Left forelimb (tissue), 1 donor: ENCODE measurements around the gene ZNF878.
"Not testable (repeated sequence)": the region's sequence is repeated elsewhere in the genome, so short reads cannot be mapped to it uniquely, and the experiment has no call there.

Source experiments
- DNase-seq: peaks from one replicate; pipeline ENCODE4 v3.0.0-alpha.2; 2018; ENCODE audit warnings: low spot score

The ZNF878 gene

DNA sequence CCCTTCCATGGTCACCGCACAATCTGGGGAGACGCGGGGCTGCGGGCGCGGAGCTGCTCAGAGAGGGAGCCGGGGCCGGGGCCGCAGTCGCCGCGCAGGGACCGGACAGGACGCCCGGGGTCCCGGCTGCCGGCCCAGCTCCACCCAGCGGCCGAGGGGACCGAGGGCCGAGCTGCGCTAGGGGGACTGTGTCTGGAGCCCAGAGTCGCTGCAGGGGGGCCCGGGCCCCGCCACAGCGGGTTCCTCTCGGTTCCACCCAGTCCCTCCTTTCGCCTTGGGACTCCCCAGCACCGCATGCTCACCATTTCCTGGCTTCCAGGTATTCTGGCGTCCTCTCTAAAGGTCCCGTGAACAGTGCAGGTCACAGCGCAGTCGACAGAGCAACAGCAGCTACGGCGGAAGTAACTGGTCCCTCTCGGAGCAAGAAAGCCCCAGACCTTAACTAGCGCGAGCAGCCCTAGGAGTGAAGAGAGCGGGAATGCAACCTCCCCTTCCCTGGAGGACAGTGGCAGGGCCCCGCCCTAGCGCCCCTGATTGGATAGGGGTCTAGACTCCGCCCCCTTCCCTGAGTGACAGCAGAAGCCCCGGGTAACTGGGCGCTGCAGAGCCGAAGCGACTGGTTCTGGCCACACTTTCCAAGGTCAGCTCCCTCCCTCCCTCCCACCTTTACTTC lies at the start of gene ZNF878:
Gene ZNF878 (minus strand): TSS at position 465 of the 673 bp plus-strand sequence. CDS start 160 bp downstream, at position 305.
- DNase-seq, result peak; percentile 89

GRCh38 chr19:12098040-12098439 lies 45.3 kb upstream of the ZNF878 start:
- no peak for DNase-seq

- DNase-seq, result no peak
Measured at GRCh38 chr19:12095111-12095790, 42.5 kb upstream of the ZNF878 start.

DNA sequence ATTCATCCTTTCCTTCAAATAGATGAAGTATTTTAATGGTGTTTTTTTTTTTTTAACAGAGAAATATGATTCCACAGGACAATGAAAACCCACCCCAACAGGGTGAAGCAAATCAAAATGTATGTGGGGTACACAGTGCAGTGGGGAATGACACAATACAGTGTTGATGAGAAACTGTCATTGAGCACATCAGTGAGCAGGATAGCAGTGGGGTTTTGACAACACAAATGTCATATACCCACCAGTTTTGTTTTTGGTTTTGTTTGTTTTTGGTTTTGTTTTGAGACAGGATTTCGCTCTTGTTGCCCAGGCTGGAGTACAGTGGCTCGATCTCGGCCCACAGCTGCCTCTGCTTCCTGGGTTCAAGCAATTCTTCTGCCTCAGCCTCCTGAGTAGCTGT lies 41.0 kb upstream of the ZNF878 start:
- no peak for DNase-seq

GRCh38 chr19:12092956-12093355 lies 40.2 kb upstream of the ZNF878 start:
- DNase-seq, result no peak

DNA sequence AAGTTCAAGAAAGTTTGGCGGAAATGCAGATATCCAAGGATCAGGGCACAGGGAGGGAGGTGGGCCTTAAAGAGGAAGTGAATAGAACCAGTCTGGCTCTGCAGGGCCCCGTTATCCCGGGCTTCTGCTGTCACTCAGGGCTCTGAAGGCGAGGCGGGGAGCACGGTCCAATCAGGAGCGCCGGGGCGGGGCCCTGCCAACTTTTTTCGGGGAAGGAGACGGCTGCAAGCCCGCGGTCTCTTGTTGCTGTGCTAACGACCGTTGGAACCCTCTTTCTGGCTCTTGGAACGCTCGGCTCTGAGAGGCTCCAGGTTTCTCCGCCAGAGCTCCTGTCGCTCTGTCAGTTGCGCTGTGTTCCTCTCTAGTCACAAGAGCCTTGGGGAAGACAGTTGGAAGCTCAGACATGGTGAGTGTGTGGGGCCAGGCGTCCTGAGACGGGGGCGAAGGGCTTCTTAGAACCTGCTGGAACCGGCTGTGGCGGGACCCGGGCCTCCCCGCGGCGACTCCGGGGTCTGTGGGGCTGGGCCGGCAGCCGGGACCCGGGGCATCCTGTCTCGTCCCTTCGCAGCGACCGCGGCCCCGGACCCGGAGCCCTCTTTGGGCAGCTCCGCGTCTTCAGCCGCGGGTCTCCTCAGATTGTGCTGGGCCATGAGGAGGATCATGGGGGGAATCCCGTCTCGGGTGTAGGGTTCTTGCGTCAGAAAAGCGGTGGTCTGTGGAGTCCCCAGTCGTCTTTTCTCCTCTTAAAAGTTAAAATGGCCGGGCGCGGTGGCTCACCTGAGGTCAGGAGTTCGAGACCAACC lies 39.5 kb upstream of the ZNF878 start:
- peak; percentile 95 for DNase-seq

GRCh38 chr19:12090807-12091206 lies 38.0 kb upstream of the ZNF878 start:
- peak; percentile 77 for DNase-seq

- no peak for DNase-seq
Measured at GRCh38 chr19:12085074-12085818, 32.5 kb upstream of the ZNF878 start.

GRCh38 chr19:12083336-12083735 lies 30.6 kb upstream of the ZNF878 start:
- not testable (repeated sequence) for DNase-seq

GRCh38 chr19:12077375-12077774 lies 24.6 kb upstream of the ZNF878 start:
- no peak for DNase-seq

- DNase-seq, result not testable (repeated sequence)
Measured at GRCh38 chr19:12076331-12076730, 23.6 kb upstream of the ZNF878 start.

DNA sequence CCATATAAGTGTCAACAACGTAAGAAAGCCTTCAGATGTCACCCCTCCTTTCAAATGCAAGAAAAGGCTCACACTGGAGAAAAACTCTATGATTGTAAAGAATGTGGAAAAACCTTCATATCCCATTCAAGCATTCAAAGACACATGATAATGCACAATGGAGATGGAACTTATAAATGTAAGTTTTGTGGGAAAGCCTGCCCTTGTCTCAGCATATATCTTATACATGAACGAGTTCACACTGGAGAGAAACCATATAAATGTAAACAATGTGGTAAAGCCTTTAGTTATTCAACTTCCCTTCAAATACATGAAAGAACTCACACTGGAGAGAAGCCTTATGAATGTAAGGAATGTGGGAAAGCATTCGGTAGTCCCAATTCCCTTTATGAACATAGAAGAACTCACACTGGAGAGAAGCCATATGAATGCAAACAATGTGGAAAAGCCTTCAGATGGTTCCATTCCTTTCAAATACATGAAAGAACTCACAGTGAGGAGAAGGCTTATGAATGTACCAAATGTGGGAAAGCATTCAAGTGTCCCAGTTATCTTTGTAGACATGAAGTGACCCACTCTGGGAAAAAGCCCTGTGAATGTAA lies 22.9 kb upstream of the ZNF878 start:
- DNase-seq, result no peak

- peak; percentile 96 for DNase-seq
Measured at GRCh38 chr19:12064590-12065538, 12.1 kb upstream of the ZNF878 start, which contains the start of gene ZNF844. Gene ZNF844, plus strand, starts transcription at chr19:12064731. Its CDS starts 143 bp downstream, at chr19:12064874.

GRCh38 chr19:12055784-12056183 lies 3.0 kb upstream of the ZNF878 start:
- DNase-seq, result no peak

GRCh38 chr19:12052091-12052496 lies 667 bp downstream of the ZNF878 start:
- no peak for DNase-seq

DNA sequence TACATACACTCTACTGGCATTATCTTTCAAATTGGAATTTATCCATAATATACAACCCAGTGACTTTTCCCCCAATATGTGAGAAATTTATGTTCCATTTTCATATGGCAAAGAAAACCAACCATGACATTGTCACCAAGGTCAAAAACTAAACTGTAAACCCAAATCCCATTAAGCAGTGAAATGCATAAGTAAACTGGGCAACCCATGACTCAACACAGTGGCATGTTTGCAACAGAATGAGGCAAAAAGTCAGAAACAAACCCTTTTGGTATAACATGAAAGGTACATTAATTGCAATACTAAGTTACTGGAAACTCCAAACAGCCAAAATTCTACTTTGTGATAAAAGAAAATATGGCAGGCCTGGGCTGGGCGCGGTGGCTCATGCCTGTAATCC lies 4.9 kb downstream of the ZNF878 start:
- no peak for DNase-seq

GRCh38 chr19:12043752-12044422 lies 8.9 kb downstream of the ZNF878 start:
- no peak for DNase-seq

DNA sequence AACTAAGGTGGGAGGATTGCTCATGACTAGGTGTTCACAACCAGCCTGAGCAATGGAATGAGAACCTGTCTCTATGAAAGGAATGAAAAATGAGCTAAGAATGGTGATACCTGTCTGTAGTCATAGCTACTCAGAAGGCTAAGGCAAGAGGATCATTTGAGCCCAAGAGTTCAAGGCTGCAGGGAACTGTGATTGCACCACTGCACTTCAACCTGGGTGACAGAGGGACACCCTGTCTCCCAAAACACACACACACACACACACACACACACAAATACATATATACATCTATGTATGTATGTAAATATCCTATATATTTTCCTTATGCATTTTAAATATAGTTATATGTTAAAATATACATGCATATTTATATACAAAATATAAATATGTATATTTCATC lies 9.9 kb downstream of the ZNF878 start:
- no peak for DNase-seq

- peak; percentile 95 for DNase-seq
Measured at GRCh38 chr19:12035220-12036172, 17.3 kb downstream of the ZNF878 start, which contains the start of gene ZNF433. Gene ZNF433, minus strand, starts transcription at chr19:12035679. Its CDS starts 140 bp downstream, at chr19:12035539.
